Activated B cell treated with CpG ODN at 0.5 μM for 24 hours (primary cell): ENCODE results near the gene ZNF445. TPM values are rescaled to one million over a fixed set of nuclear protein-coding genes. Genes with fewer than 3 reads are reported as not detected.
"Not testable (repeated sequence)": the region's sequence is repeated elsewhere in the genome, so short reads cannot be mapped to it uniquely, and the experiment has no call there.

Experiments
- ATAC-seq: fragments of 200-7000 bp; cut with Tn5 transposase; one replicate; pipeline ENCODE4 v1.10.0; 2021; ENCODE audit warnings: low read depth, mild to moderate bottlenecking, moderate library complexity
- CTCF ChIA-PET: fragments of 350-600 bp; sonication (Branson Sonifier 250); formaldehyde crosslinking; loops from one replicate; lab custom pipeline; 2021; ENCODE audit warnings: antibody characterized with exemption; lab: Charles Lee
- POLR2A ChIA-PET: fragments of 350-600 bp; sonication (Branson Sonifier 250); formaldehyde crosslinking; loops from one replicate; lab custom pipeline; 2021; ENCODE audit warnings: antibody characterized with exemption; lab: Charles Lee
- DNase-seq: peaks from one replicate; pipeline ENCODE4 v3.0.0; 2022
- H3K27ac Mint-ChIP-seq: one replicate; pipeline ENCODE4 v1.8.0; 2020; ENCODE audit warnings: mixed read lengths
- H3K27me3 Mint-ChIP-seq: one replicate; pipeline ENCODE4 v1.8.0; 2021; ENCODE audit warnings: mixed read lengths
- H3K36me3 Mint-ChIP-seq: one replicate; pipeline ENCODE4 v1.8.0; 2021; ENCODE audit warnings: low read depth, mixed read lengths
- H3K4me1 Mint-ChIP-seq: one replicate; pipeline ENCODE4 v1.8.0; 2021; ENCODE audit warnings: mixed read lengths
- H3K4me3 Mint-ChIP-seq: one replicate; pipeline ENCODE4 v1.8.0; 2020; ENCODE audit warnings: mild to moderate bottlenecking, mixed read lengths
- H3K9me3 Mint-ChIP-seq: one replicate; pipeline ENCODE4 v1.8.0; 2020; ENCODE audit warnings: mixed read lengths
- CTCF ChIP-seq: fragments of 200-600 bp; IDR thresholded peaks from one replicate; pipeline ENCODE4 v1.8.0; 2022; ENCODE audit warnings: antibody characterized with exemption, mild to moderate bottlenecking
- intact Hi-C: fragments of 100-400 bp; cut with micrococcal nuclease; formaldehyde crosslinking; loops from one replicate; pipeline ENCODE4 v1.15.1; 2024
- total RNA-seq: library from RNA; stranded (reverse); gene quantifications from 2 replicates; pipeline ENCODE4 v1.2.3, GENCODE V29; 2022

The ZNF445 gene
- total RNA-seq, 1 donor from 2014 or later: 19.5 TPM

GRCh38 chr3:44506961-44507360, 29.5 kb upstream of the ZNF445 start:
- Mint-ChIP-seq H3K27ac (no peak overlapping the region), H3K4me1 (peaks cover 39% of the 10 kb centered on the region), H3K36me3 (peaks cover 39% of the 10 kb centered on the region), H3K4me3 (no peak overlapping the region), H3K27me3 (no peaks in the 10 kb centered on the region), H3K9me3 (peaks cover 7% of the 10 kb centered on the region)
- ChIA-PET POLR2A (interaction anchor here (1.0 kb wide), 1 partner anchor 169 kb away, joined by 4 read pairs; the partner anchor contains the start of gene TCAIM), CTCF (no interaction called here)
- intact Hi-C loops: no loop called here
- no peak for DNase-seq
- TF ChIP-seq CTCF: no peak
- no peak for ATAC-seq

- H3K27me3 Mint-ChIP-seq: no peaks in the 10 kb centered on the region
- no peak for TF ChIP-seq CTCF
- peaks cover 37% of the 10 kb centered on the region for H3K4me1 Mint-ChIP-seq
- H3K27ac Mint-ChIP-seq: no peak overlapping the region
- H3K36me3 Mint-ChIP-seq: peaks cover 43% of the 10 kb centered on the region
- DNase-seq (no peak), ATAC-seq (no peak)
- peaks cover 11% of the 10 kb centered on the region for H3K9me3 Mint-ChIP-seq
- no peak overlapping the region for H3K4me3 Mint-ChIP-seq
- intact Hi-C loops: no loop called here
- ChIA-PET CTCF (no interaction called here), POLR2A (interaction anchor here (1.0 kb wide), 1 partner anchor 168 kb away, joined by 4 read pairs; the partner anchor contains the start of gene TCAIM)
These were observed 29.1 kb upstream of the ZNF445 start for GRCh38 chr3:44506556-44506955.

GRCh38 chr3:44504566-44504965, 27.1 kb upstream of the ZNF445 start:
- DNase-seq (no peak), ATAC-seq (no peak)
- Mint-ChIP-seq H3K4me3 (no peak overlapping the region), H3K36me3 (peaks cover 60% of the 10 kb centered on the region), H3K27ac (no peak overlapping the region), H3K9me3 (peaks cover 25% of the 10 kb centered on the region), H3K27me3 (no peaks in the 10 kb centered on the region), H3K4me1 (peaks cover 26% of the 10 kb centered on the region)
- intact Hi-C loops: no loop called here
- CTCF ChIA-PET: no interaction called here
- no peak for TF ChIP-seq CTCF
- POLR2A ChIA-PET: no interaction called here

GRCh38 chr3:44503178-44503577, 25.7 kb upstream of the ZNF445 start:
- H3K27ac Mint-ChIP-seq, POLR2A ChIA-PET, intact Hi-C loops, ATAC-seq, H3K27me3 Mint-ChIP-seq, DNase-seq, H3K4me3 Mint-ChIP-seq, CTCF ChIA-PET: not testable (repeated sequence)
- Mint-ChIP-seq H3K4me1 (peaks cover 15% of the 10 kb centered on the region), H3K9me3 (peaks cover 39% of the 10 kb centered on the region), H3K36me3 (peaks cover 73% of the 10 kb centered on the region)

- ChIA-PET CTCF (no interaction called here), POLR2A (interaction anchor here (0.9 kb wide), 1 partner anchor 9 kb away, joined by 4 read pairs; no protein-coding TSS in a partner anchor)
- Mint-ChIP-seq H3K4me1 (peaks cover 7% of the 10 kb centered on the region), H3K4me3 (no peak overlapping the region), H3K9me3 (peaks cover 44% of the 10 kb centered on the region), H3K27ac (no peak overlapping the region), H3K36me3 (peaks cover 82% of the 10 kb centered on the region), H3K27me3 (no peaks in the 10 kb centered on the region)
- ATAC-seq (no peak), DNase-seq (no peak)
- intact Hi-C loops: no loop called here
- TF ChIP-seq CTCF: no peak
These were observed 24.5 kb upstream of the ZNF445 start for GRCh38 chr3:44501971-44502370.

GRCh38 chr3:44499899-44500168, 22.4 kb upstream of the ZNF445 start:
- H3K4me1 Mint-ChIP-seq, CTCF ChIA-PET, intact Hi-C loops, POLR2A ChIA-PET, ATAC-seq, H3K27ac Mint-ChIP-seq, H3K4me3 Mint-ChIP-seq, DNase-seq, H3K27me3 Mint-ChIP-seq: not testable (repeated sequence)
- peaks cover 75% of the 10 kb centered on the region for H3K36me3 Mint-ChIP-seq
- H3K9me3 Mint-ChIP-seq: peaks cover 48% of the 10 kb centered on the region
